Activated CD4-positive, alpha-beta T cell treated with anti-CD3 and anti-CD28 coated beads for 1 hour (primary cell): Measurements from ENCODE around the gene NKAIN1.
"Not testable (repeated sequence)": the region's sequence is repeated elsewhere in the genome, so short reads cannot be mapped to it uniquely, and the experiment has no call there.

Experiments
- DNase-seq: peaks from one replicate; pipeline ENCODE4 v3.0.0-alpha.2; 2020

Gene NKAIN1

GRCh38 chr1:31239653-31240241 lies at the start of gene NKAIN1:
TSS of gene NKAIN1 (minus strand) at chr1:31239887. CDS start at chr1:31239547, 340 bp downstream.
- DNase-seq = no peak

DNA sequence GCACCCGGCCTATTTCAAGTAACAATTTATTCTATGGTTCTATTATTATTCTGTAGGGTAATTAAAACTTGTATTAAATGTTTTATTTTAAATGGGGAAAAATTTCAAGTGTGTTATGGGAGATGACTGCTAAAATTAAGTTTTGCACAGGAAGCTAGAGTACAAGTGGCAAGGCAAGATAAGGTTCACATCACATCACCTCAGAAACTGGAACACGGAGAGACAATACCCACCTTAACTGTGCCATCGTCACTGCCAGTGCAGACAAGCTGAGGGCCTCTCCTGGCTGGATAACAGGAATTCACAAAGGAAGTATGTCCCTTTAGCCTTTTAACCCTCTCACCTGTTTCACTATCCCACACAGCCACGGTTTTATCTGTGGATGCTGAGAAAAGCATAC lies 49.3 kb upstream of the NKAIN1 start:
- no peak for DNase-seq

DNA sequence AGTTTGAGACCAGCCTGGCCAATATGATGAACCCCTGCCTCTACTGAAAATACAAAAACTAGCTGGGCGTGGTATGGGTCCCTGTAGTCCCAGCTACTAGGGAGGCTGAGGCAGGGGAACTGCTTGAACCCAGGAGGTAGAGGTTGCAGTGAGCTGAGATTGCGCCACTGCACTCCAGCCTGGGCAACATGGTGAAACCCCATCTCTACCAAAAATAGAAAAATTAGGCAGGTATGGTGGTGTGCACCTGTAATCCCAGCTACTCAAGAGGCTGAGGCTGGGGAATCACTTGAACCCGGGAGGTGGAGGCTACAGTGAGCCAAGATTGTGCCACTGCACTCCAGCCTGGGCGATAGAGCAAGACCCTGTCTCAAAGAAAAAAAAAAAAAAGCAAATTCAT lies 48.1 kb upstream of the NKAIN1 start:
- not testable (repeated sequence) for DNase-seq

DNA sequence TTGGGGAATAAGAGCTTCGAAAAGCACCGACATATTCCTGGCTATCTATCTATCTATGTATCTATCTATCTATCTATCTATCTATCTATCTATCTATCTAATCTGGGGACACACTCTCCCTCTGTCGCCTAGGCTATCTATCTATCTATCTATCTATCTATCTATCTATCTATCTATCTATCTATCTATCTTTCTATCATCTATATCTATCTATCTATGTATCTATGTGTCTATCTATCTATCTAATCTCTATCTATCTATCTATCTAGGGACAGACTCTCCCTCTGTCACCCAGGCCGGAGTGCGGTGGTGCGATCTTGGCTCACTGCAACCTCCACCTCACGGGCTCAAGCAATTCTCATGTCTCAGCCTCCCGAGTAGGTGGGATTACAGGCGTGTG lies 42.7 kb upstream of the NKAIN1 start:
- not testable (repeated sequence) for DNase-seq

DNA sequence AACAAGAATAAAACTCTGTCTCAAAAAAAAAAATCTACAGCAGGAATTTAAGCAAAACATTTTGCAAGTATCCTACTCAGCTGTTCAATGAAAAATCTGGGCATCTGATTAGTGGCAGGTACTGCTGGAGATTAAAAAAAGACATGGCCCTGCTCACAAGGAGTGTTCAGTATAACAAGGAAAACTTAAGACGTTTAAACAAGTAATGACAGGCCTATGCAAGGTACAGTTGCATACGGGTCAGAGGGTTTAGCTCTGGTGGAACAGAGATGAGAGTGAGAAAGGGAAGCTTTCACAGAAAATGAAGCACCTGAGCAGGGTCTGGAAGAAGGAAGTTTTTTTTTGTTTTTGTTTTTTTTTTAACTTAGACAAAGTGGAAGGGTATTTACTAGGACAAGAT lies 33.9 kb upstream of the NKAIN1 start:
- no peak for DNase-seq

DNA sequence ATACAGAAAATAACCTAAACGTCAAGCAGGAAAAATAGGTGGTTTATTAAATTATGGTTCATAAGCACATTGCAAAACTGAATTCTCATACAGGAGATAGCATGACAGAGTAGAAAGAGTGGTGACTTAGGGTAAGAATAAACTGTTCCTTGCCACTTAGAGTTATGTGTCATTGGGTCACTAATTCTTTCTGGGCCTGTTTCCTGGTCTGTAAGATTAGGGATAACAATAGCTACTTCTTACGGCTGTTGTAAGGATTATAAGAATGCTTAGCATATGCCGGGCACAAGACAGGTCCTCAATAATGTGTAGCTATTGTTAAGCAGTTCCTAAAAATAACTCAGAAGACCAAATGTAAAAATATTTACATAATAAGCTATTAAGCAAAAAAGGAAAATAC lies 32.7 kb upstream of the NKAIN1 start:
- DNase-seq = no peak

- no peak for DNase-seq
Observed at GRCh38 chr1:31266547-31266946, 26.9 kb upstream of the NKAIN1 start.

GRCh38 chr1:31264790-31265386 lies 25.2 kb upstream of the NKAIN1 start:
- DNase-seq = no peak

DNA sequence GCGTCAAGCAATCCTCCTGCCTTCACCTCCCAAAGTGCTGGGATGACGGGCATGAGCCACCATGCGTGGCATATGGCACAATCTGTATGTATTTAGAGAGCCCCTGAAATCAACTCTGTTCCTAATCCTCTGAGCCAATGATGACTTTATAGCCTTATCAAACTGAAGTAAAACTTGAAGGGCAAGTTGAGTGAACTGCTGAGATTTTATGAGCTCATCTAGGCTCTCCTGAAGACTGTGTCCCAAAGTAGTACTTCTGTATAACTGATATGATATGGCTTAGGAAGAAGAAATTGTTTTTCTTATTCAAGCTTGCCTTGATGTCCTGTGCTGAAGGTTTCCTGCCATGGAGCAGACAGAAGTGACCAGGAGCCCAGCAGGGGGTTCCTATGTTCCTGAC lies 23.7 kb upstream of the NKAIN1 start:
- DNase-seq = no peak

DNA sequence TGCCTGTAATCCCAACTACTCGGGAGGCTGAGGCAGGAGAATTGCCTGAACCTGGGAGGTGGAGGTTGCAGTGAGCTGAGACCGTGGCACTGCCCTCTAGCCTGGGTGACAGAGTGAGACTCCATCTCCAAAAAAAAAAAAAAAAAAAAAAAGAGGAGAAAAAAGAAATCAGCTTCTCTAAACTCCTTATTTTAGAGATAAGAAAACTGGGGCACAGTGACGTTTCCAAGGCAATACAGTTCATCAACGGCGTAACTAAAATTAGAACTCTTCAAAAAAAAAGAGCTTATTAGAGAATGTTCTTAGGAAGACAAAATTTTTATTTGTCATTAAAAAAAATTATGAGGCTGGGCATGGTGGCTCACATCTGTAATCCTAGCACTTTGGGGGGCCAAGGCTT lies 22.7 kb upstream of the NKAIN1 start:
- DNase-seq = not testable (repeated sequence)

- no peak for DNase-seq
Observed at GRCh38 chr1:31261916-31262315, 22.2 kb upstream of the NKAIN1 start.

- DNase-seq = no peak
Observed at GRCh38 chr1:31259746-31260145, 20.1 kb upstream of the NKAIN1 start.

DNA sequence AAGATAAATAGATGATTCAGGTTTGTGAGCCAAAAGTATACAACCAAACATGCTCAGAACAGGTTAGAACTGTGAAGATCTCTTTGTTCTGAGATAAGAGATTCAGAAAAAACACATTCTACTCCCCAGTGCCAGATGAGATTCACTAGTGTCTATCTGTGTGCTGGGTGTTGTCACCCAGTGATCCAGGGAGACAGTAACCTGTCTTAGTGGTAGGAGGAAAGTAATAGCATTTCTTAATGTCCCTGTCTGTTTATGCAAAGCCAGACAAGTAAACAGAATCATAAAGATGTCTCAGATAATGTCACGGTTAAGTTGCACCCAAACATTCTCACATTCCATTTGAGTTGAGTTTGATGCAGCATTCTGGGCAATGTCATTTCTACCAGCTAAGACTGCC lies 18.9 kb upstream of the NKAIN1 start:
- no peak for DNase-seq

- no peak for DNase-seq
Observed at GRCh38 chr1:31257213-31257612, 17.5 kb upstream of the NKAIN1 start.

GRCh38 chr1:31249854-31250253 lies 10.2 kb upstream of the NKAIN1 start:
- DNase-seq = no peak

GRCh38 chr1:31248276-31248675 lies 8.6 kb upstream of the NKAIN1 start:
- DNase-seq = no peak

- DNase-seq = no peak
Observed at GRCh38 chr1:31244326-31244725, 4.6 kb upstream of the NKAIN1 start.

DNA sequence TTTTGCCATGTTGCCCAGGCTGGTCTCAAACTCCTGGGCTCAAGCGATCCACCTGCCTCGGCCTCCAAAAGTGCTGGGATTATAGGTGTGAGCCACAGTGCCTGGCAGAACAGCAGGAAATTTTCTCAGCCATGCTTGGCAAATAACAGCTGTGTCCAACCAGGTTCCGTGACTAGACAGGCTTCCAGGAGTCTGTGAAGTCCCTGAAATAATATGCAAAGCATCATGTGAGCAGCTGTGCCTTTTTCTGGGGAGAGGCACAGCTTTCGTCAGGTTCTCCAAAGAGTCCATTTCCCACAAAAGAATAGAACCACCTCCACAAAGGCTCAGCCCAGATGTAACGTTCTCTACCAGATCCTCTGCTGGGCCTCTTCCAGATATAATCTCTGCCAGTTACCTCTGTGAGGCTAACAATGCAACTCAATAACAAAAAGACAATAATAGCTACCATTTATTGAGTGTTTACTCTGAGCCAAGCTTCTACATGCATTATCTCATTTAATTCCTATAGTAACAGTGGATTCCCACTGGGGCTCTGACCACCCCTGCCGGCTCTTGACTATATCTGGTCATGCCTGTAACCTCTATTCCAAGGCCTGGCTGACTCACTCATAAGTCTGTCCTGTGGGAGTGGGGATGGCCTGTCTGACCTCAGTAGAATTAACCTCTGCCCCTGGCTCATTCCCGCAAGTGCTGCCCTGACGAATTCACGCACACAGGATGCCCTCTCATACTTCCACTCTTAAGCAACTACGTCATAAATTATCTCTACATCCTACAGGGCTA lies 4.0 kb upstream of the NKAIN1 start:
- DNase-seq = no peak

GRCh38 chr1:31241321-31241720 lies 1.6 kb upstream of the NKAIN1 start:
- no peak for DNase-seq

DNA sequence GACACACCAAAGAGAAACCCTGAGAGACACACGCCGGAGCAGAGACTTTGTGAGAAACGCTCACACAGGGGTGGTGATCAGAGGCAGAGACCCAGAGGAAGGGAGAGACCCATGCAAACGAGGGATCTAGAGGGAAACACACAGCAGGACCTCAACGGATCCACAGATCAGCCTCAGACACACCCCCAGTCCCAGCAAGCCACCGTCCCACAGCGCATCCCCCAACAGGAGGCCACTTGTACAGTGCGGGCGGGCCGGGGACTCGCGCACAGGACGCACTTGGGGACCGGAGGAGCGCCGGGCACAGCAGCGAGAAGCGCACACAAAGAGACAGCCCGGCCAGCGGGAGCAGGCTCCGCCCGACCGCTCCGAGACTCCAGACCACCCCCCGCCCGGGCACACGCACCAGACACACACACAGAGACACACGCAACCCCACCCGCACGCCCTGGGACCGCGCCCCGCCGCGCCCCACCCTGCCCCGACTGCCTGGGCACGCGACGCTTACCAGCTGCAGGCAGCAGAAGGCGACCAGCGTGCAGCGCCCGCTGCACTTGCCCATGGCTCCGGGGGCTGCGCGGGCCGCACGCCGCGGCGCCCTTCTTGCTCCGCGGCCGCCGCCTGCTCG lies 587 bp downstream of the NKAIN1 start:
- DNase-seq = no peak

DNA sequence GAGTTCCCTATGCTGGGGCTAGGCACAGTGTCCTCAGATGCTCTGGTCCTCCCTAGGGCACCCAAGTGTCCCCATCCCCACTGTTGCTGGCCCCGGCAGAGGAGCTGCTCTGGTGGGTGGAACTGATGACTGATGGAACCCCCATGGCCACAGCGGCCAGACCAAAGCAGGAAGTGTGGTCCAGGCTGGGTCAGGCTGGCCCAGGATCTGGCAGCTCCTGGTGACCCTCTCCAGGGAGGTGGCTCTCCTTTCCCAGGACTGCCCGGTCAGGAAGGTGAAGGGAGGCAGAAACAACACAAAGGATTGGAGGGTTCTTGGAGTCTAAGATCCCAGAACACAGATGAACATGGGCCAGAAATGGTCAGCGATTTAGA lies 1.1 kb downstream of the NKAIN1 start:
- DNase-seq = no peak

DNA sequence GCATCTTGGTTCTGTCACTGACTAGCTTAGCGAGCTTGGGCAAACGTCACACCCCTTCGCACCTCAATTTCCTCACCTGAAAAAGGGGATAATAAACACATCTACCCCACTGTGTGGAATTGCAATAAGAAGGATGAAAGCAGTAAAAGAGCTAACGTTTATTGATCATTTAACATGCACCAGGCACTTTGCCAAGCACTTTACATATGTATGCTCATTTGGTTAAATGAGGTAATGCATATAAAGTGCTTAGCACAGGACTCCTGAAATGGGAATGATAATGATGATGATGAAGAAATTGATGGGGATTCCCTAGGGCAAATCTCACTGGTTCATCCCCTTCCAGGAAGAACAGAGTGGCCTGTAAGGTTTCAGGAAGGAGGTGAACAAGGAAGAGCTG lies 4.8 kb downstream of the NKAIN1 start:
- DNase-seq = no peak

DNA sequence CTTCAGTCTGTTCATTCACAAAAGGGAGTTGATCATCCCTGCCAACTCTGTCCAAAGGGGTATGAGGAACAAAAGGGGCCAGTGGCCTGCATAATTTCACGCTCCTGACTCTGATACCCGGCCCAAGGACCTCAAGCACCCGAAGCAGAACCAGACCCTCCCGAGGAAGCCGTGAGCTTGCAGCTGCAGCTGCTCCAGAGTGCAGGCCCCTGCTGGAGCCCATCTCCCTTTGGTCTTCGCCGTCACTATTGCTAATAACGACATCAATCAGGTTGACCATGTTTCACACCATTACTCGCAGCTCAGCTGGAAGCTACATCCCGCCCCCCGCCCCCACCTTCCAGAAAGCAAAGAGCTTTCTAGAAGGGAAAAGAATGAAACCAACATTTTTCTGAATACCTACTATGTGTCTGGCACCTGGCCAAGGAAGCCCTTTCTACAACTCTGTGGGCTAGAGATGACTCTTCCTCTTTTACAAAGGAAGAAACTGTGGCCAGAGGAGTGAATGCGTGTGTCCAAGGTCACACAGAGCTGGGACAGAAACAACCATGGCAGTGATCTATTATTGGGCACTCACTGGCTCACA lies 5.5 kb downstream of the NKAIN1 start:
- no peak for DNase-seq

- DNase-seq = no peak
Observed at GRCh38 chr1:31232689-31233088, 7.0 kb downstream of the NKAIN1 start.
